NCI-H524 treated with DMSO at 0.1 percent for 48 hours (cell line): ENCODE data around the gene WNT11.
A peak's percentile ranks its signal among the peaks of the same experiment; 100 is the strongest.
"Not testable (repeated sequence)": the region's sequence is repeated elsewhere in the genome, so short reads cannot be mapped to it uniquely, and the experiment has no call there.

Experiments
- DNase-seq: peaks from one replicate; lab custom pipeline; 2025; lab: John Stamatoyannopoulos, UW

The WNT11 gene

DNA sequence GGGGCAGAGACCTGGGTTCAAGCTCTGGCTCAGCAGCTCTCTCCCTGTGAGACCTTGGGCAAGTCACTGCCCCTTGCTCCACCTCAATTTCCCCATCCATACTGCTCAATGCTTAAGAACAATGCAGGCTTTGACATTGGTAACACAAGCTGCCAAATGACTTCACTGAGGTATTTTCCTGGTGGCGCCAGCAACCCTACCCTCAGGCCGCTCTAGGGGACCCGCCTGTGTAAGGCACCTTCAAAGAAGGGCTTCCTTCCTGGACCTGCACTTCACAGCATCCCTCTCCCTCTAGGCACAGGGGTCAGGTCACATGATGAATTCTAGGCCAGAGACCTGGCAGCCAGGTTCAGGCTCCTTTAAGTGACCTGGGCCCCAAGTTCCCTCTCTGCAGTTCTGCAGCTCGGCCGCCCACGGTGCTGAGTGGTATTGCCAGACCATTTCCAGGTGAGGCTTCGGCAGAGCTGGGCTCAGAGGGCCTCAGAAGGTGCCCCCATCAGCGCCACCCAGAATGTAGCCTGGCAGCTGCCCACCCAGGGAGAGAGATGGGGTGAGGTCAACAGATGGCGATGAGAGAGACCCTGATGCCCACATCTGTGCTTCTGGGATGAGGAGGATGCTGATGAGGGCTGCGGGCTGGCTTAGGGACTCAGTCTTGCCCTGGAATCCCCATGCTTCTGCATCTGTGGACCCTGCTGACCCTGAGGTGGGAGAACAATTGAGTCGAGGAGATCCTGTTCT, 4.5 kb downstream of the WNT11 start:
- no peak for DNase-seq

DNA sequence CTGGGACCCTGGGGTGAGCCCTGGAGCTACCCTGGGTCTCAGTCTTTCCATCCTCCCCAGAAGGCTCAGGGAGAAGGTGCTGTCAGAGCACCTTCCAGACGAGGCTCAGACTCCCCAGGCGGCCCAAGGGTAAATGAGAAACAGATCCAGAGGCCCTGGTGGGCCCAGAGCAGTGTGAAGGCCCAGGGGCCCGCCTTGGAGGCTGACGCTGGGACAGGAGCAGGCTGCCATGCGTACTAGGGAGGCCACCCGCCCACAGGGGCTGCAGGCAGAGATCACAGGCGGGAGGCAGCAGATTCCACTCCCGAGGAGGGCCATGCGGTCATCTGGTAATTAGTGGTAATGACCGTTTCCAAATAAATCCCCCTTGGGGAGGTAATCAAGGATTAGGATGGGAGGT, 5.2 kb downstream of the WNT11 start:
- DNase-seq = no peak

DNA sequence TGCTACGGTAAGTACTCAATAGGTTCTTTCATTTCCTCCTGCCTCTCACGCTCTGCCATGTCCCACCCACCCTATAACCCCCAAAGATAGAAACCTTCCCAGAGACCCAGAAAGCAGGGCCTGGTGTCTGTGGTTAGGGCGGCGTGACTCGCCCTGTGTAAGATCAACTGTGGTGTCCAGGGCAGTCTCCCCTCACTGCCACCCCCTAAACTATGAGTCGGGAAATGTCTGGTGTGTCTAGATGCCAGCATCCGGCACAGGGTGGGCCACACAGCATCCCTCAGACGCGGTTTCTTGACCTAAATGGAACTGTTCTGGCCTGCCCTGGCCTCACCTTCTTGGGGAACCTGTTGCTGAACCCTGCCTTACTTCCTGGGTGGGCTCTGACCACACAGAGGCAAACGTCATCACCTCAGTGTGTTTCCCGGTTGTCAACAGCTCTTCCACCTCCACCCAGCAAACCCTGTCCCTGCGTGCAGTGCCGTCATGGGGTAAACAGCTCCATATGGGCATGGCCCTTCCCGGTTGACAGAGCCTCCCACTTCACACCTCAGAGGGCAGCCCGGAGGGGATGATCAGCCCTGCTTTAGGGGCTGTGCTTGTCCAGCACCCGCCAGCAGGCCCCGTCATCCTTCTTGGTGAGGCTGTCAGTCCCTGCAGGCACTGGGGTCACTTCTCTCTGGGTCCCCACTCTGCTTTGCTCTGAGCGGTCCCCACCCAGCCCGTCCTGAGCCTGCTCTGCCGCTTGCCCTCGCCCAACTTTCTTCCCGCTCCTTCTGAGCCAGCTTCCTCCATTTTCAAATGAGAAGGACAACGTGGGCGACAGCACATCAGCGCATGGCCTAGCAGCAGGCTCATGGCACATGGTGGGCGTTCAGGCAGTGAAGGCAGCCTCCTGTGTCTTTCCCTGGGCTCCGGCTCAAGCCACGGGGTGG, 6.0 kb downstream of the WNT11 start:
- no peak for DNase-seq

GRCh38 chr11:76198691-76199090, 7.6 kb downstream of the WNT11 start:
- not testable (repeated sequence) for DNase-seq

GRCh38 chr11:76197941-76198640, 8.2 kb downstream of the WNT11 start:
- no peak for DNase-seq

DNA sequence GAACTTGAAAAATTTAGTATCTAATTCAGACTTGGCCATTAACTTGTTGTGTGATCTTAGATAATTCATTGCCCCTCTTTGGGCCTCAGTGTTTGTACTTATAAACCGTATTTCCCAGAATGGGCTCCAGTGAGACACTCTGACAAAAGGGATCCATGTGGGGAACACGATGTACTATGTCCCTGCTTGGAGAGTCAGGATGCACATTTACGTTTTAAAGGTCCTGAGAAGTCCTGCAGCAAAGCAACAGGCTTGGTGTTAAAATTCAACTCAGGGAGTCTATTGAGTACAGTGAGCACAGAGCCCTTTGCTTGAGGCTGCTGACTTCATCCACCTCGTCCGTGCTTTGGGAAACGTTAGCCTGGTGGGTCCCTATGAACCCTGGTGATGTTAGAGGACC, 9.0 kb downstream of the WNT11 start:
- no peak for DNase-seq

DNA sequence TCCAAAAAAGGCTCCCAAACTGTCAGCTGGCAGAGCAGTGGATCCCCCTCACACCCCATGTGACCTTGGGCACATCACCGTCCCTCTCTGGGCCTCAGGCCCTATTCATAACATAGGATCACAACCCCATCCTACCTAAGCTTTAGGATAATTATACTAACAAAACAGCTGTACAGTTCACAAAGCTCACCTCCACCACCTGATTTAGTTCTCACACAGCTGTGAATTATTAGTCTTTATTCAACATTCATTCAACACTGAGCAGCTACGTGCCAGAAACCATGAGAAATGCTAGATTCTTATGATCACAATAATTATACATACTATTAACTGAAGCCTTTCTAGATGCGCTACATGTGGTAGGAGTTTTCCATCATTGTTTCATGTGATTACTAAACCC, 9.5 kb downstream of the WNT11 start:
- no peak for DNase-seq

- no peak for DNase-seq
Observed at GRCh38 chr11:76194872-76195668, 11.2 kb downstream of the WNT11 start.

- no peak for DNase-seq
Observed at GRCh38 chr11:76193219-76193618, 13.1 kb downstream of the WNT11 start.

DNA sequence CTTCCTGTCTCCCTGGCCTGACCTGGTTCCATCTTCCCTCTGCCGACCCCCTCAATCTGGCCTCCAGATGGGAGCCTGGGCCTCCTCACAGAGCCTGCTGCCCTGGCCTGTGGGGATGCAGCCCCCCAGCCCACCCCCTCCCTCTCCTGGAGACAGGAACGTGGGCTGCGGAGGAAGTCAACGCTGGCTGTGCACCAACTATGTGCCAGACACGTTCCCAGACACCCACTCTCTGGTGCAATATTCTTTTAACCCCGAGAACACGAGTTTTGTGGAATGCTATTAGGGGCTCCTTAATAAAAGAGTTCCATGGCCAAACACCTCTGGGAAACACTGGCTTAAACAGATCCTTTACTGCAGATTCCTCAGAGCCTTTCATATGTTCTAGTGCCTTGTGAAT, 15.9 kb downstream of the WNT11 start:
- no peak for DNase-seq

DNA sequence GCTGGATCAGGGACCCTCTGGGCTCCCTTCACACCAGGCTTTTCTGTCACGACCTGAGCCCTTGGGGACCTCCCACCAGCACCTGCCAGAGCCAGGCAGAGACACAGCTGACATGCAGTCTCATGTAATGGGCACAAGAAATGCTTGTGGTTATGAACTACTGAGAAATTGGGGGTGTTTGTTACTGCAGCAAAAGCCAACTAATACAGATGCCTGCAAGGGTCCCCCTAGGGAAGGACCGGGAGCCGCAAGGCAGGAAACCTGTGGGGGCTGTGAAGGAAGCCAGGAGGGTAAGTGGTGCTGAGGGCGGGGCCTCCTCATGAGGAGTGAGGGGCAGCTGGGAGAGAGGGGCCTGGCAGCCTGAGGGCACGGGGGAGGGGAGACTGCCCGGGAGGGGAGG, 16.6 kb downstream of the WNT11 start:
- DNase-seq = no peak

DNA sequence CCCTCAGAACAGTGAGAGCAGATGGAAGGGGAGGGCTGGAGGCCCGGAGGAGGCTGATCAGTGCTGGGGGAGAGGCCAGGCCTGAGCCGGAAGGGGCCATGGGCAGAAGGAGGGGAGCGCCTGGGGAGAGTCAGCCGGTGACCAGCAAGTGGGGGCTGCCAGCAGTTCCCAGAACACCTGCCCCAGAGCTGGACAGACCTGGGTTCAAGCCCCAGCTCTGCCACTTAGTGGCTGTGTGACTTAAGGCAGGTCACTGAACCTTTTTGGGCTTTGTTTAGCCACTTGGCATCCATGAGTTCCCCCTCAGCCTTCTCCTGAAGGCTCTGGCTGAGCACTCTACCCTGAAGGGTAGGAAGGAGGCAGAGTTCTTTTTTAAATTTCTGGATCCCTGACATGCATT, 17.4 kb downstream of the WNT11 start:
- no peak for DNase-seq

GRCh38 chr11:76186776-76187279, 19.5 kb downstream of the WNT11 start:
- DNase-seq = peak; percentile 30

DNA sequence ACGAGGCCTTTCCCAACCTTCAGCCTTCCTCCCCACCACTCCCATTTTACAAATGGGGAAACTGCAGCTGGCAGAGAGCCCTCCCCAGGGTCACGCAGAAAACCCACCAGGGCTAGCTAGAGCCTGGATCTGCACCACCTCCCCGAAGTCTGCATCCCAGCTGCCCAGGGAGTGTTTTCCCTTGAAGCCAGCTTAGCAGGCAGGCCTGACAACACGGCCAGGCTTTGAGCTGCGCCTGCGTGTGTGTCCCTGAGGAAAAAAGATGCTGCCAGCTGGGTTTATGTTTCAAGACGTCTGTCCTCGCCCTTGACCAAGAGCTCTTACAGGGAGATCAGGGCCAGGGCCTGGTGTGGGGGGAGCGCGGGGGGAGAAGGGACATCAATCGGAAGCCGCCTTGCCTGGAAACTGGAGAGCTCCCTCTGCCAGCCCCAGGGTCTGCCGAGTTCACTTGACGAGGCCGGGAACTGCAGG, 20.3 kb downstream of the WNT11 start:
- peak; percentile 88 for DNase-seq

DNA sequence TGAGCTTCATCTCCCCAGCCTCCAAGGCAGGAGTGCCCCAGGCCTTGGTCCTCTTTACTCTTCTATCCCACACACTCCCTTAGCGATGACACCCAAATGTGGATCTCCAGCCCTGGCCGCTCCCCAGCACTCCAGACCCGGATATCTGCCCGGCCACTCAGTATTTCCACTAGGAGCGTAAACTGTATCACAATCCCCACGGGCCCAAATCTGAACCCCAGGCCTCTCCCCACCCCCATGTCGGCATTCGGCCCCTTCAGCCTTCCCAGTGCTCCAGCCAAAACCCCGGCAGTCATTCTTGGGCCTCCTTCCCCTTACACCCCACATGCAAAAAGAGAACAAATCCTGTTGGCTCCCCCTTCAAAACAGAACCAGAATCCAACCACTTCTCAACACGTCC, 20.8 kb downstream of the WNT11 start:
- DNase-seq = no peak

- DNase-seq = no peak
Observed at GRCh38 chr11:76184551-76184993, 21.7 kb downstream of the WNT11 start.

DNA sequence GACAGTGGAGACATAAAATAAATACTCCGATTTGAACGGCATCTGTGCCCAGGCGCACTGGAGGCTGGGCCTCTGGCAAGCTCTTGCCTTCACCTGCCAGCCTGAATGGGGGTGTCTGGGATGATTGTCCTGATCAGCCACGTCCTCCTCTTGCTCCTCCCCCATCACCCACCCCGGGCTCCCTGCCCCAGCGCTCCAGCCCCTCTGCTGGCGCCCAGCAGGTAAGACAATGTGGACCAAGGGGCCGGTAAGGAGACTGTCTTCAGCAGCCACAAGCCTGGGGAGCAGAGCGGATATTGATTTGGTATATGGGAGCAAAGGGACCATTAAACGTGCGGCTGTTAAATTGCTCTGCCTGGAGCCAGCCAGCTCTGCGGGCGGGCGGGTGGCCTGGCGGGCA, 24.9 kb downstream of the WNT11 start:
- DNase-seq = no peak

GRCh38 chr11:76179147-76179546, 27.2 kb downstream of the WNT11 start:
- DNase-seq = no peak

- DNase-seq = no peak
Observed at GRCh38 chr11:76177250-76177686, 29.0 kb downstream of the WNT11 start.

DNA sequence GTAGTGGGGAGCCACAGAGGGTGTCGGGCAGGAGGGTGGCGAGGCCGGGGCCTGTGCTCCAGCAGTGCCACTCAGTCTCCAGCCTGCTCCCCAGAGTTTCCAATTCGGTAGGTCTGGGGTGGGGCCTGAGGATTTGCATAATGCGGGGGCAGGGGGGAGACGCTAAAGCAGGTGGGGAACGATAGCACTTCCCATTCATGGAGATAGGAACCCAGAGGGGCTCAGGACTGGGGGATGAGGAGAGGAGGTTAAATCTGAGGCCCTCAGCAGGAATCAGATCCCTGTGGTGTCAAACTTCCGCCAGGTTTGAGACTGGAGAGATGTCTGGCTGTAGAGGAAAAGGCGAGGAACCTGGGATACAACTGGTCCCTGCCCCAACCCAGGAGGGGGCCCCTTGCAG, 29.8 kb downstream of the WNT11 start:
- no peak for DNase-seq

- no peak for DNase-seq
Observed at GRCh38 chr11:76175783-76176182, 30.5 kb downstream of the WNT11 start.
